Keratinocyte (primary cell): ENCODE data around the gene CST1. TPM values are rescaled to one million over a fixed set of nuclear protein-coding genes. Genes with fewer than 3 reads are reported as not detected.
"Not testable (repeated sequence)": the region's sequence is repeated elsewhere in the genome, so short reads cannot be mapped to it uniquely, and the experiment has no call there.

Source experiments
- DNase-seq: peaks from one replicate; pipeline ENCODE4 v3.0.0-alpha.2; 2011; ENCODE audit warnings: low read depth, missing footprints, low spot score
- FAIRE-seq: peaks from 2 replicates; lab custom pipeline; 2011; peaks lifted over from hg19 to GRCh38; lab: Jason Lieb, UNC
- H2AFZ ChIP-seq: 2 replicates; pipeline ENCODE4 v1.6.0; 2012; ENCODE audit warnings: low read length, control low read depth, inconsistent platforms; ENCODE audit not compliant: control insufficient read depth
- H3K27ac ChIP-seq: 2 replicates; pipeline ENCODE4 v1.5.1; 2011; ENCODE audit warnings: low read length; ENCODE audit not compliant: control insufficient read depth, insufficient read depth
- H3K27me3 ChIP-seq: 3 replicates; pipeline ENCODE4 v1.6.0; 2011; ENCODE audit warnings: low read length; ENCODE audit not compliant: control insufficient read depth, insufficient read depth; ENCODE audit errors: extremely low read depth
- H3K36me3 ChIP-seq, 2 experiments: 2 replicates in 1 of 2; 3 replicates in 1 of 2; pipeline ENCODE4 v1.5.1; 2011; ENCODE audit warnings: low read length in 2 of 2, mild to moderate bottlenecking in 1 of 2; ENCODE audit not compliant: control insufficient read depth in 2 of 2, insufficient read depth in 2 of 2; ENCODE audit errors: extremely low read depth in 1 of 2
- H3K4me1 ChIP-seq: 3 replicates; pipeline ENCODE4 v1.5.1; 2011; ENCODE audit warnings: low read length; ENCODE audit not compliant: control insufficient read depth, insufficient read depth; ENCODE audit errors: extremely low read depth
- H3K4me2 ChIP-seq: 3 replicates; pipeline ENCODE4 v1.6.0; 2011; ENCODE audit warnings: low read depth, low read length; ENCODE audit not compliant: control insufficient read depth, insufficient read depth; ENCODE audit errors: extremely low read depth
- H3K4me3 ChIP-seq, 3 experiments: fragments of 200-600 bp in 1 of 3; sonication (generic) in 1 of 3; 2 replicates in 2 of 3; 3 replicates in 1 of 3; pipeline ENCODE4 v1.5.1; 2011 to 2016; ENCODE audit warnings: low read length in 3 of 3, mild to moderate bottlenecking in 3 of 3, control low read depth in 2 of 3, inconsistent platforms in 1 of 3, low read depth in 1 of 3, mixed read lengths in 1 of 3, mixed run types in 1 of 3, moderate library complexity in 1 of 3; ENCODE audit not compliant: control insufficient read depth in 2 of 3, insufficient read depth in 2 of 3; ENCODE audit errors: extremely low read depth in 1 of 3
- H3K79me2 ChIP-seq: 2 replicates; pipeline ENCODE4 v1.6.0; 2012; ENCODE audit warnings: low read length; ENCODE audit not compliant: control insufficient read depth, insufficient read depth
- H3K9ac ChIP-seq: 3 replicates; pipeline ENCODE4 v1.6.0; 2011; ENCODE audit warnings: low read length; ENCODE audit not compliant: control insufficient read depth, insufficient read depth; ENCODE audit errors: extremely low read depth
- H3K9me1 ChIP-seq: 3 replicates; pipeline ENCODE4 v1.6.0; 2011; ENCODE audit warnings: low read length; ENCODE audit not compliant: control insufficient read depth, insufficient read depth; ENCODE audit errors: extremely low read depth
- H3K9me3 ChIP-seq: 2 replicates; pipeline ENCODE4 v1.5.1; 2012; ENCODE audit warnings: low read depth, low read length; ENCODE audit not compliant: control insufficient read depth
- H4K20me1 ChIP-seq: 3 replicates; pipeline ENCODE4 v1.6.0; 2011; ENCODE audit warnings: low read length; ENCODE audit not compliant: control insufficient read depth, insufficient read depth; ENCODE audit errors: extremely low read depth
- CTCF ChIP-seq, 3 experiments: IDR thresholded peaks in 1 of 3; conservative IDR thresholded peaks in 1 of 3; optimal IDR thresholded peaks in 1 of 3; 2 replicates in 2 of 3; 3 replicates in 1 of 3; pipeline versions ENCODE3 to v1.5.1; 2011; ENCODE audit warnings: low read length in 3 of 3, mild to moderate bottlenecking in 3 of 3, moderate library complexity in 2 of 3, control low read depth in 1 of 3, inconsistent platforms in 1 of 3; ENCODE audit not compliant: insufficient read depth in 2 of 3; ENCODE audit errors: extremely low read depth in 1 of 3
- EZH2 ChIP-seq: IDR thresholded peaks from one replicate; pipeline ENCODE4 v1.6.1; 2012; ENCODE audit warnings: inconsistent platforms, mild to moderate bottlenecking, low read length, moderate library complexity
- dilution Hi-C: fragments of 300-500 bp; cut with MboI; formaldehyde crosslinking; loops from one replicate; pipeline ENCODE4 v1.7.0; 2020; ENCODE audit warnings: low sequenced_read_pairs; ENCODE audit not compliant: extremely low pct_ligation_motif_present
- polyA plus RNA-seq, 5 experiments: library from polyadenylated mRNA; depleted of rRNA in 3 of 5; stranded (reverse) in 3 of 5; stranded (forward) in 1 of 5; unstranded in 1 of 5; fragments of >200 nt; gene quantifications; 1 replicate in 1 of 5; 2 replicates in 3 of 5; 3 replicates in 1 of 5; pipeline versions ENCODE4 v1.2.1 to v1.2.3, GENCODE V29; 2011 to 2012; ENCODE audit warnings: missing spikeins in 2 of 5, low read depth in 1 of 5, low replicate concordance in 1 of 5

CST1 gene
- polyA plus RNA-seq, 1 donor (not counting 4 experiments of a cell fraction or from before 2014, with no cell fraction given): not detected

- H3K4me3 ChIP-seq: no peak overlapping the region
- FAIRE-seq (no peak), DNase-seq (no peak)
- H3K4me1 ChIP-seq: no peaks in the 10 kb centered on the region
- H3K4me2 ChIP-seq: no peak overlapping the region
- H3K9ac ChIP-seq: no peak overlapping the region
- H3K36me3 ChIP-seq: no peaks in the 10 kb centered on the region
- H3K27me3 ChIP-seq: no peaks in the 10 kb centered on the region
- dilution Hi-C loops: no loop called here
- no peak overlapping the region for H2AFZ ChIP-seq
- no peaks in the 10 kb centered on the region for H4K20me1 ChIP-seq
- H3K9me3 ChIP-seq: no peaks in the 10 kb centered on the region
- H3K79me2 ChIP-seq: no peaks in the 10 kb centered on the region
- TF ChIP-seq EZH2: no peak
- TF ChIP-seq CTCF (optimal IDR thresholded peaks at IDR 0.05 in 1 of 3, IDR thresholded peaks at IDR 0.05 in 1 of 3, conservative IDR thresholded peaks at IDR 0.05 in 1 of 3; ENCODE audit: extremely low read depth in 1 of 3, insufficient read depth in 2 of 3, low read length in 3 of 3): no peak
- no peaks in the 10 kb centered on the region for H3K9me1 ChIP-seq
- no peak overlapping the region for H3K27ac ChIP-seq
These were observed 21.3 kb upstream of the CST1 start for GRCh38 chr20:23772074-23772473.

GRCh38 chr20:23770384-23770783 is 19.6 kb upstream of the CST1 start:
- DNase-seq (no peak), FAIRE-seq (no peak)
- no peak overlapping the region for H3K4me3 ChIP-seq
- dilution Hi-C loops: no loop called here
- H2AFZ ChIP-seq: no peak overlapping the region
- no peak overlapping the region for H3K4me2 ChIP-seq
- no peaks in the 10 kb centered on the region for H3K79me2 ChIP-seq
- no peaks in the 10 kb centered on the region for H3K9me1 ChIP-seq
- TF ChIP-seq EZH2 (no peak), CTCF (optimal IDR thresholded peaks at IDR 0.05 in 1 of 3, IDR thresholded peaks at IDR 0.05 in 1 of 3, conservative IDR thresholded peaks at IDR 0.05 in 1 of 3; ENCODE audit: extremely low read depth in 1 of 3, insufficient read depth in 2 of 3, low read length in 3 of 3) (no peak)
- no peak overlapping the region for H3K9ac ChIP-seq
- no peaks in the 10 kb centered on the region for H3K9me3 ChIP-seq
- H3K36me3 ChIP-seq: no peaks in the 10 kb centered on the region
- H3K27ac ChIP-seq: no peak overlapping the region
- no peaks in the 10 kb centered on the region for H3K27me3 ChIP-seq
- H4K20me1 ChIP-seq: no peaks in the 10 kb centered on the region
- H3K4me1 ChIP-seq: no peaks in the 10 kb centered on the region

- H3K9ac ChIP-seq, FAIRE-seq, H3K9me1 ChIP-seq, DNase-seq, H3K4me1 ChIP-seq, dilution Hi-C loops, H3K4me2 ChIP-seq, H3K27ac ChIP-seq, H3K36me3 ChIP-seq, H3K27me3 ChIP-seq, H3K4me3 ChIP-seq, H2AFZ ChIP-seq, H4K20me1 ChIP-seq, H3K9me3 ChIP-seq, H3K79me2 ChIP-seq: not testable (repeated sequence)
These were observed 17.8 kb upstream of the CST1 start for GRCh38 chr20:23768520-23768919.
